ENCODE data around the gene NCKAP5.

The NCKAP5 gene

GRCh38 chr2:132904142-132904842 is 664.0 kb downstream of the NCKAP5 start:
- no peak for TF ChIP-seq PKNOX1 (IDR thresholded peaks at IDR 0.05)
- no peak for TF ChIP-seq FOXA1 (IDR thresholded peaks at IDR 0.05)
- TF ChIP-seq FOXK2 (IDR thresholded peaks at IDR 0.05), result no peak
- no peak for TF ChIP-seq BHLHE40 (IDR thresholded peaks at IDR 0.05; ENCODE audit: borderline replicate concordance)
- TF ChIP-seq L3MBTL2 (conservative IDR thresholded peaks at IDR 0.05), result no peak
- POLR2A ChIA-PET, result no interaction called here
- CTCF ChIA-PET, result interaction anchor here (0.7 kb wide), 1 partner anchor 116 kb away, joined by 3 read pairs; no protein-coding TSS in a partner anchor
- no peak for DNase-seq (ENCODE audit: extremely low spot score)

GRCh38 chr2:132902626-132903025 is 665.6 kb downstream of the NCKAP5 start:
- DNase-seq (ENCODE audit: extremely low spot score), result no peak
- ChIA-PET POLR2A (no interaction called here), CTCF (interaction anchor here (1.6 kb wide), 1 partner anchor 9 kb away, joined by 3 read pairs; no protein-coding TSS in a partner anchor)
- no peak for TF ChIP-seq L3MBTL2 (conservative IDR thresholded peaks at IDR 0.05)
- no peak for TF ChIP-seq ZNF384 (IDR thresholded peaks at IDR 0.05)
- TF ChIP-seq NFRKB (IDR thresholded peaks at IDR 0.05), result no peak
- no peak for TF ChIP-seq FOXA1 (IDR thresholded peaks at IDR 0.05)
- TF ChIP-seq FOXK2 (IDR thresholded peaks at IDR 0.05), result no peak
- TF ChIP-seq CTBP1 (IDR thresholded peaks at IDR 0.05; ENCODE audit: borderline replicate concordance), result no peak
- TF ChIP-seq ELF4 (IDR thresholded peaks at IDR 0.05), result no peak
- TF ChIP-seq TARDBP (IDR thresholded peaks at IDR 0.05), result no peak
- no peak for TF ChIP-seq BHLHE40 (IDR thresholded peaks at IDR 0.05; ENCODE audit: borderline replicate concordance)
- TF ChIP-seq HDGF (IDR thresholded peaks at IDR 0.05; ENCODE audit: borderline replicate concordance), result no peak
- TF ChIP-seq PKNOX1 (IDR thresholded peaks at IDR 0.05), result no peak
- TF ChIP-seq FOXM1 (IDR thresholded peaks at IDR 0.05; ENCODE audit: borderline replicate concordance), result no peak

GRCh38 chr2:132901661-132902060 is 666.6 kb downstream of the NCKAP5 start:
- no peak for TF ChIP-seq PKNOX1 (IDR thresholded peaks at IDR 0.05)
- no peak for TF ChIP-seq BHLHE40 (IDR thresholded peaks at IDR 0.05; ENCODE audit: borderline replicate concordance)
- TF ChIP-seq ZNF384 (IDR thresholded peaks at IDR 0.05), result no peak
- TF ChIP-seq ELF4 (IDR thresholded peaks at IDR 0.05), result no peak
- TF ChIP-seq FOXA1 (IDR thresholded peaks at IDR 0.05), result no peak
- no peak for TF ChIP-seq TARDBP (IDR thresholded peaks at IDR 0.05)
- no peak for TF ChIP-seq SP1 (IDR thresholded peaks at IDR 0.05)
- TF ChIP-seq SUZ12 (IDR thresholded peaks at IDR 0.05), result no peak
- no peak for TF ChIP-seq FOXM1 (IDR thresholded peaks at IDR 0.05; ENCODE audit: borderline replicate concordance)
- no peak for TF ChIP-seq ARNT (IDR thresholded peaks at IDR 0.05)
- no peak for TF ChIP-seq L3MBTL2 (conservative IDR thresholded peaks at IDR 0.05)
- TF ChIP-seq FOXK2 (IDR thresholded peaks at IDR 0.05), result no peak
- no peak for TF ChIP-seq CTBP1 (IDR thresholded peaks at IDR 0.05; ENCODE audit: borderline replicate concordance)

GRCh38 chr2:132897111-132897510 is 671.2 kb downstream of the NCKAP5 start:
- no peak for TF ChIP-seq CTBP1 (IDR thresholded peaks at IDR 0.05; ENCODE audit: borderline replicate concordance)
- no peak for TF ChIP-seq SP1 (IDR thresholded peaks at IDR 0.05)
- no peak for TF ChIP-seq FOXK2 (IDR thresholded peaks at IDR 0.05)
- TF ChIP-seq HDGF (IDR thresholded peaks at IDR 0.05; ENCODE audit: borderline replicate concordance), result no peak
- TF ChIP-seq ELF4 (IDR thresholded peaks at IDR 0.05), result no peak
- no peak for TF ChIP-seq SUZ12 (IDR thresholded peaks at IDR 0.05)
- TF ChIP-seq L3MBTL2 (conservative IDR thresholded peaks at IDR 0.05), result no peak
- no peak for TF ChIP-seq NFRKB (IDR thresholded peaks at IDR 0.05)
- no peak for TF ChIP-seq TARDBP (IDR thresholded peaks at IDR 0.05)
- no peak for DNase-seq (ENCODE audit: extremely low spot score)
- CTCF ChIA-PET, result no interaction called here
- POLR2A ChIA-PET, result no interaction called here

More at GRCh38 chr2:132901661-132902060, 666.6 kb downstream of the NCKAP5 start:
- ChIA-PET POLR2A (no interaction called here), CTCF (interaction anchor here (1.6 kb wide), 1 partner anchor 10 kb away, joined by 3 read pairs; no protein-coding TSS in a partner anchor)
- no peak for DNase-seq (ENCODE audit: extremely low spot score)

- CTCF ChIA-PET, result no interaction called here
- TF ChIP-seq BHLHE40 (IDR thresholded peaks at IDR 0.05; ENCODE audit: borderline replicate concordance), result no peak
- TF ChIP-seq L3MBTL2 (conservative IDR thresholded peaks at IDR 0.05), result no peak
- no peak for TF ChIP-seq LEF1 (IDR thresholded peaks at IDR 0.05; ENCODE audit: borderline replicate concordance)
- TF ChIP-seq ELF4 (IDR thresholded peaks at IDR 0.05), result no peak
- TF ChIP-seq ARNT (IDR thresholded peaks at IDR 0.05), result no peak
- no peak for TF ChIP-seq CTBP1 (IDR thresholded peaks at IDR 0.05; ENCODE audit: borderline replicate concordance)
- no peak for TF ChIP-seq HDGF (IDR thresholded peaks at IDR 0.05; ENCODE audit: borderline replicate concordance)
- TF ChIP-seq SUZ12 (IDR thresholded peaks at IDR 0.05), result no peak
- no peak for TF ChIP-seq TARDBP (IDR thresholded peaks at IDR 0.05)
- TF ChIP-seq FOXK2 (IDR thresholded peaks at IDR 0.05), result no peak
- TF ChIP-seq FOXM1 (IDR thresholded peaks at IDR 0.05; ENCODE audit: borderline replicate concordance), result no peak
- TF ChIP-seq ZNF384 (IDR thresholded peaks at IDR 0.05), result no peak
- TF ChIP-seq PKNOX1 (IDR thresholded peaks at IDR 0.05), result no peak
- no peak for TF ChIP-seq NFRKB (IDR thresholded peaks at IDR 0.05)
- no peak for TF ChIP-seq FOXA1 (IDR thresholded peaks at IDR 0.05)
- TF ChIP-seq SP1 (IDR thresholded peaks at IDR 0.05), result no peak
- POLR2A ChIA-PET, result no interaction called here
- no peak for DNase-seq (ENCODE audit: extremely low spot score)
Measured at GRCh38 chr2:132896073-132896472, 672.2 kb downstream of the NCKAP5 start.

Data from HEK293T (cell line).